ENCODE results near the gene INHBC. TPM values are rescaled to one million over a fixed set of nuclear protein-coding genes. Genes with fewer than 3 reads are reported as not detected.
"Not testable (repeated sequence)": the region's sequence is repeated elsewhere in the genome, so short reads cannot be mapped to it uniquely, and the experiment has no call there.

INHBC gene
- under 1 TPM in 1 of 2 donors, not detected in 1; 0.01 TPM for polyA plus RNA-seq

- Histone ChIP-seq H3K9me3 (ENCODE audit: control insufficient read depth in 2 of 2, insufficient read depth in 1 of 2, low read depth in 1 of 2, low read length in 1 of 2) (no peaks in the 10 kb centered on the region), H3K27ac (ENCODE audit: low read depth in 2 of 2, low read length in 1 of 2) (no peak within 1 kb of the TSS), H3K36me3 (ENCODE audit: control insufficient read depth in 2 of 2, insufficient read depth in 2 of 2, low read length in 1 of 2) (no peaks in the 10 kb centered on the region), H3K4me1 (ENCODE audit: control insufficient read depth in 2 of 2, insufficient read depth in 2 of 2, low read length in 1 of 2) (no peaks in the 10 kb centered on the region), H3K4me3 (ENCODE audit: low read depth in 1 of 2, low read length in 2 of 2) (no peak within 1 kb of the TSS), H3K27me3 (ENCODE audit: control insufficient read depth in 1 of 2, insufficient read depth in 2 of 2, low read length in 2 of 2) (no peaks in the 10 kb centered on the region)
- WGBS, 2 donors = 70 to 73% methylated on average over 8 of the region's 8 CpGs
These were observed at the start of gene INHBC for GRCh38 chr12:57434517-57435223. Gene INHBC, plus strand, starts transcription at chr12:57434784. Its CDS starts 103 bp downstream, at chr12:57434887.

GRCh38 chr12:57385586-57385985 lies 49.0 kb upstream of the INHBC start:
- Histone ChIP-seq H3K4me1 (ENCODE audit: control insufficient read depth in 2 of 2, insufficient read depth in 2 of 2, low read length in 1 of 2) (no peaks in the 10 kb centered on the region), H3K27me3 (ENCODE audit: control insufficient read depth in 1 of 2, insufficient read depth in 2 of 2, low read length in 2 of 2) (no peaks in the 10 kb centered on the region), H3K4me3 (ENCODE audit: low read depth in 1 of 2, low read length in 2 of 2) (no peak overlapping the region), H3K9me3 (ENCODE audit: control insufficient read depth in 2 of 2, insufficient read depth in 1 of 2, low read depth in 1 of 2, low read length in 1 of 2) (no peaks in the 10 kb centered on the region), H3K27ac (ENCODE audit: low read depth in 2 of 2, low read length in 1 of 2) (no peak overlapping the region), H3K36me3 (ENCODE audit: control insufficient read depth in 2 of 2, insufficient read depth in 2 of 2, low read length in 1 of 2) (no peaks in the 10 kb centered on the region)
- WGBS, 2 donors = 93 to 98% methylated on average over 3 of the region's 3 CpGs

- Histone ChIP-seq H3K4me3 (ENCODE audit: low read depth in 1 of 2, low read length in 2 of 2) (no peak overlapping the region), H3K9me3 (ENCODE audit: control insufficient read depth in 2 of 2, insufficient read depth in 1 of 2, low read depth in 1 of 2, low read length in 1 of 2) (no peaks in the 10 kb centered on the region), H3K27ac (ENCODE audit: low read depth in 2 of 2, low read length in 1 of 2) (no peak overlapping the region), H3K27me3 (ENCODE audit: control insufficient read depth in 1 of 2, insufficient read depth in 2 of 2, low read length in 2 of 2) (no peaks in the 10 kb centered on the region), H3K36me3 (ENCODE audit: control insufficient read depth in 2 of 2, insufficient read depth in 2 of 2, low read length in 1 of 2) (no peaks in the 10 kb centered on the region), H3K4me1 (ENCODE audit: control insufficient read depth in 2 of 2, insufficient read depth in 2 of 2, low read length in 1 of 2) (no peaks in the 10 kb centered on the region)
- WGBS, 2 donors = 99% methylated on average over 31 to 33 of the region's 33 CpGs
These were observed 48.3 kb upstream of the INHBC start for GRCh38 chr12:57386187-57386720.

- Histone ChIP-seq H3K27me3 (ENCODE audit: control insufficient read depth in 1 of 2, insufficient read depth in 2 of 2, low read length in 2 of 2) (no peaks in the 10 kb centered on the region), H3K9me3 (ENCODE audit: control insufficient read depth in 2 of 2, insufficient read depth in 1 of 2, low read depth in 1 of 2, low read length in 1 of 2) (no peaks in the 10 kb centered on the region), H3K4me1 (ENCODE audit: control insufficient read depth in 2 of 2, insufficient read depth in 2 of 2, low read length in 1 of 2) (no peaks in the 10 kb centered on the region), H3K27ac (ENCODE audit: low read depth in 2 of 2, low read length in 1 of 2) (no peak overlapping the region), H3K36me3 (ENCODE audit: control insufficient read depth in 2 of 2, insufficient read depth in 2 of 2, low read length in 1 of 2) (no peaks in the 10 kb centered on the region), H3K4me3 (ENCODE audit: low read depth in 1 of 2, low read length in 2 of 2) (no peak overlapping the region)
- WGBS, 2 donors = 90 to 97% methylated on average over 5 of the region's 5 CpGs
These were observed 46.2 kb upstream of the INHBC start for GRCh38 chr12:57388425-57388824.

GRCh38 chr12:57389033-57389432 lies 45.6 kb upstream of the INHBC start:
- no peak overlapping the region for H3K4me3 ChIP-seq (ENCODE audit: low read depth in 1 of 2, low read length in 2 of 2)
- H3K4me1 ChIP-seq (ENCODE audit: control insufficient read depth in 2 of 2, insufficient read depth in 2 of 2, low read length in 1 of 2) = no peaks in the 10 kb centered on the region
- H3K27ac ChIP-seq (ENCODE audit: low read depth in 2 of 2, low read length in 1 of 2) = no peak overlapping the region
- H3K9me3 ChIP-seq (ENCODE audit: control insufficient read depth in 2 of 2, insufficient read depth in 1 of 2, low read depth in 1 of 2, low read length in 1 of 2) = no peaks in the 10 kb centered on the region
- H3K36me3 ChIP-seq (ENCODE audit: control insufficient read depth in 2 of 2, insufficient read depth in 2 of 2, low read length in 1 of 2) = no peaks in the 10 kb centered on the region
- H3K27me3 ChIP-seq (ENCODE audit: control insufficient read depth in 1 of 2, insufficient read depth in 2 of 2, low read length in 2 of 2) = no peaks in the 10 kb centered on the region
- WGBS, 2 donors = 42 to 62% methylated on average over 3 of the region's 3 CpGs

GRCh38 chr12:57390174-57390573 lies 44.4 kb upstream of the INHBC start:
- Histone ChIP-seq H3K27me3 (ENCODE audit: control insufficient read depth in 1 of 2, insufficient read depth in 2 of 2, low read length in 2 of 2) (no peaks in the 10 kb centered on the region), H3K4me3 (ENCODE audit: low read depth in 1 of 2, low read length in 2 of 2) (no peak overlapping the region), H3K4me1 (ENCODE audit: control insufficient read depth in 2 of 2, insufficient read depth in 2 of 2, low read length in 1 of 2) (no peaks in the 10 kb centered on the region), H3K27ac (ENCODE audit: low read depth in 2 of 2, low read length in 1 of 2) (no peak overlapping the region), H3K9me3 (ENCODE audit: control insufficient read depth in 2 of 2, insufficient read depth in 1 of 2, low read depth in 1 of 2, low read length in 1 of 2) (no peaks in the 10 kb centered on the region), H3K36me3 (ENCODE audit: control insufficient read depth in 2 of 2, insufficient read depth in 2 of 2, low read length in 1 of 2) (no peaks in the 10 kb centered on the region)
- WGBS, 2 donors = 91% methylated on average over 2 of the region's 2 CpGs

GRCh38 chr12:57395121-57395520 lies 39.5 kb upstream of the INHBC start:
- Histone ChIP-seq H3K4me3 (ENCODE audit: low read depth in 1 of 2, low read length in 2 of 2) (no peak overlapping the region), H3K27ac (ENCODE audit: low read depth in 2 of 2, low read length in 1 of 2) (no peak overlapping the region), H3K36me3 (ENCODE audit: control insufficient read depth in 2 of 2, insufficient read depth in 2 of 2, low read length in 1 of 2) (no peaks in the 10 kb centered on the region), H3K27me3 (ENCODE audit: control insufficient read depth in 1 of 2, insufficient read depth in 2 of 2, low read length in 2 of 2) (no peaks in the 10 kb centered on the region), H3K4me1 (ENCODE audit: control insufficient read depth in 2 of 2, insufficient read depth in 2 of 2, low read length in 1 of 2) (no peaks in the 10 kb centered on the region), H3K9me3 (ENCODE audit: control insufficient read depth in 2 of 2, insufficient read depth in 1 of 2, low read depth in 1 of 2, low read length in 1 of 2) (no peaks in the 10 kb centered on the region)
- WGBS, 2 donors = 96 to 97% methylated on average over 18 of the region's 18 CpGs

- Histone ChIP-seq H3K4me3 (ENCODE audit: low read depth in 1 of 2, low read length in 2 of 2) (no peak overlapping the region), H3K27ac (ENCODE audit: low read depth in 2 of 2, low read length in 1 of 2) (no peak overlapping the region), H3K4me1 (ENCODE audit: control insufficient read depth in 2 of 2, insufficient read depth in 2 of 2, low read length in 1 of 2) (no peaks in the 10 kb centered on the region), H3K9me3 (ENCODE audit: control insufficient read depth in 2 of 2, insufficient read depth in 1 of 2, low read depth in 1 of 2, low read length in 1 of 2) (no peaks in the 10 kb centered on the region), H3K36me3 (ENCODE audit: control insufficient read depth in 2 of 2, insufficient read depth in 2 of 2, low read length in 1 of 2) (no peaks in the 10 kb centered on the region), H3K27me3 (ENCODE audit: control insufficient read depth in 1 of 2, insufficient read depth in 2 of 2, low read length in 2 of 2) (no peaks in the 10 kb centered on the region)
- 85 to 86% methylated on average over 2 of the region's 2 CpGs for WGBS, 2 donors
These were observed 37.1 kb upstream of the INHBC start for GRCh38 chr12:57397441-57397840.

- WGBS, 2 donors = 94 to 96% methylated on average over 6 of the region's 7 CpGs
These were observed 34.7 kb upstream of the INHBC start for GRCh38 chr12:57399718-57400463.

More at GRCh38 chr12:57399718-57400463, 34.7 kb upstream of the INHBC start:
- H3K9me3 ChIP-seq (ENCODE audit: control insufficient read depth in 2 of 2, insufficient read depth in 1 of 2, low read depth in 1 of 2, low read length in 1 of 2); H3K4me1 ChIP-seq (ENCODE audit: control insufficient read depth in 2 of 2, insufficient read depth in 2 of 2, low read length in 1 of 2); H3K27me3 ChIP-seq (ENCODE audit: control insufficient read depth in 1 of 2, insufficient read depth in 2 of 2, low read length in 2 of 2); H3K36me3 ChIP-seq (ENCODE audit: control insufficient read depth in 2 of 2, insufficient read depth in 2 of 2, low read length in 1 of 2); H3K4me3 ChIP-seq (ENCODE audit: low read depth in 1 of 2, low read length in 2 of 2); H3K27ac ChIP-seq (ENCODE audit: low read depth in 2 of 2, low read length in 1 of 2): not testable (repeated sequence)
